ENCODE results near the gene TRAPPC10. TPM values are rescaled to one million over a fixed set of nuclear protein-coding genes. Genes with fewer than 3 reads are reported as not detected.

The TRAPPC10 gene
- total and polyA plus RNA-seq, 2 of the 8 experiments (the other 6 are each of a cell fraction or from before 2014, with no cell fraction given) = 18.5 to 29.8 TPM

GRCh38 chr21:44000360-44000759 is 11.7 kb upstream of the TRAPPC10 start:
- Histone ChIP-seq H3K23ac (ENCODE audit: insufficient read length) (no peak overlapping the region), H3K18ac (ENCODE audit: extremely low read depth, low read length) (no peak overlapping the region), H3K36me3 (ENCODE audit: control insufficient read depth in 2 of 4, insufficient read depth in 4 of 4, low read length in 3 of 4) (no peaks in the 10 kb centered on the region), H3K9me3 (ENCODE audit: insufficient read depth in 2 of 2, low read depth in 1 of 2, low read length in 1 of 2) (no peaks in the 10 kb centered on the region), H3K4ac (replicated peaks; ENCODE audit: insufficient read length, low read depth, low read length) (no peak overlapping the region), H3K9ac (replicated peaks in 1 of 4; ENCODE audit: extremely low read depth in 1 of 4, low read depth in 3 of 4, low read length in 3 of 4) (no peak overlapping the region), H4K8ac (ENCODE audit: extremely low read depth, insufficient read depth, low read length) (no peak overlapping the region; the same call in 1 of the 2 replicates), H3K14ac (ENCODE audit: insufficient read length) (no peak overlapping the region), H3K23me2 (ENCODE audit: low read depth, low read length) (no peaks in the 10 kb centered on the region), H3K27me3 (replicated peaks in 1 of 4; ENCODE audit: control insufficient read depth in 3 of 4, extremely low read depth in 1 of 4, insufficient read depth in 3 of 4, low read length in 3 of 4) (no peaks in the 10 kb centered on the region), H3K27ac (ENCODE audit: low read depth, low read length) (no peak overlapping the region), H4K20me1 (replicated peaks in 1 of 2; ENCODE audit: control insufficient read depth in 1 of 2, insufficient read depth in 2 of 2, low read length in 2 of 2) (no peaks in the 10 kb centered on the region), H3K4me1 (replicated peaks in 1 of 4; ENCODE audit: control insufficient read depth in 3 of 4, insufficient read depth in 4 of 4, low read length in 3 of 4) (no peaks in the 10 kb centered on the region; a peak in 1 of 7 replicates), H2BK15ac (ENCODE audit: low read length) (no peak overlapping the region), H3K4me2 (ENCODE audit: insufficient read depth in 1 of 2, low read depth in 2 of 2, low read length in 2 of 2) (no peak overlapping the region), H2BK20ac (ENCODE audit: low read length) (no peak overlapping the region), H4K91ac (replicated peaks; ENCODE audit: insufficient read length, low read length) (no peak overlapping the region), H2AK5ac (ENCODE audit: low read depth, low read length) (no peak overlapping the region), H4K5ac (ENCODE audit: insufficient read length, low read depth, low read length) (no peak overlapping the region), H3K79me2 (ENCODE audit: control insufficient read depth in 1 of 2, insufficient read depth in 2 of 2, low read length in 2 of 2) (no peaks in the 10 kb centered on the region), H3K4me3 (ENCODE audit: extremely low read depth in 1 of 4, insufficient read depth in 2 of 4, low read depth in 3 of 4, low read length in 4 of 4) (no peak overlapping the region), H2BK5ac (ENCODE audit: low read depth, low read length) (no peak overlapping the region), H2BK120ac (replicated peaks; ENCODE audit: low read depth, low read length) (no peak overlapping the region), H3K56ac (replicated peaks; ENCODE audit: insufficient read length, low read depth, low read length) (no peak overlapping the region), H2BK12ac (ENCODE audit: low read depth, low read length) (no peak overlapping the region), H3K79me1 (ENCODE audit: low read depth, low read length) (no peaks in the 10 kb centered on the region), H2AFZ (ENCODE audit: low read length) (no peak overlapping the region)
- TF ChIP-seq, protein P1, sequence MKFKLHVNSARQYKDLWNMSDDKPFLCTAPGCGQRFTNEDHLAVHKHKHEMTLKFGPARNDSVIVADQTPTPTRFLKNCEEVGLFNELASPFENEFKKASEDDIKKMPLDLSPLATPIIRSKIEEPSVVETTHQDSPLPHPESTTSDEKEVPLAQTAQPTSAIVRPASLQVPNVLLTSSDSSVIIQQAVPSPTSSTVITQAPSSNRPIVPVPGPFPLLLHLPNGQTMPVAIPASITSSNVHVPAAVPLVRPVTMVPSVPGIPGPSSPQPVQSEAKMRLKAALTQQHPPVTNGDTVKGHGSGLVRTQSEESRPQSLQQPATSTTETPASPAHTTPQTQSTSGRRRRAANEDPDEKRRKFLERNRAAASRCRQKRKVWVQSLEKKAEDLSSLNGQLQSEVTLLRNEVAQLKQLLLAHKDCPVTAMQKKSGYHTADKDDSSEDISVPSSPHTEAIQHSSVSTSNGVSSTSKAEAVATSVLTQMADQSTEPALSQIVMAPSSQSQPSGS (IDR thresholded peaks at IDR 0.05; ENCODE audit: low read length) = no peak
- WGBS, 2 experiments (ENCODE audit: extremely low coverage in 1 of 2, insufficient coverage in 1 of 2, insufficient read length in 1 of 2, insufficient replicate concordance in 2 of 2, low coverage in 1 of 2, low lambda C conversion rate in 2 of 2, missing lambda C conversion rate in 1 of 2) = 78% methylated on average over 6 of the region's 7 CpGs; no CpG with 5 or more reads in 1 of the 2 experiments
- DNase-seq (ENCODE audit: low read depth in 1 of 2, low spot score in 2 of 2) = no peak
- POLR2A ChIA-PET (ENCODE audit: partially characterized antibody) = interaction anchor here (1.4 kb wide), 1 partner anchor 14 kb away, joined by 4 read pairs; no protein-coding TSS in a partner anchor
- FAIRE-seq = no peak
- CTCF ChIA-PET (ENCODE audit: partially characterized antibody) = interaction anchor here (1.5 to 1.7 kb wide), 2 partner anchors 10 to 27 kb away, joined by 4 to 5 read pairs; no protein-coding TSS in a partner anchor
